Measurements from ENCODE around the gene SLC8A3.

The SLC8A3 gene

GRCh38 chr14:70067810-70068209 lies 120.9 kb downstream of the SLC8A3 start:
- DNase-seq (ENCODE audit: low spot score), result no peak

DNA sequence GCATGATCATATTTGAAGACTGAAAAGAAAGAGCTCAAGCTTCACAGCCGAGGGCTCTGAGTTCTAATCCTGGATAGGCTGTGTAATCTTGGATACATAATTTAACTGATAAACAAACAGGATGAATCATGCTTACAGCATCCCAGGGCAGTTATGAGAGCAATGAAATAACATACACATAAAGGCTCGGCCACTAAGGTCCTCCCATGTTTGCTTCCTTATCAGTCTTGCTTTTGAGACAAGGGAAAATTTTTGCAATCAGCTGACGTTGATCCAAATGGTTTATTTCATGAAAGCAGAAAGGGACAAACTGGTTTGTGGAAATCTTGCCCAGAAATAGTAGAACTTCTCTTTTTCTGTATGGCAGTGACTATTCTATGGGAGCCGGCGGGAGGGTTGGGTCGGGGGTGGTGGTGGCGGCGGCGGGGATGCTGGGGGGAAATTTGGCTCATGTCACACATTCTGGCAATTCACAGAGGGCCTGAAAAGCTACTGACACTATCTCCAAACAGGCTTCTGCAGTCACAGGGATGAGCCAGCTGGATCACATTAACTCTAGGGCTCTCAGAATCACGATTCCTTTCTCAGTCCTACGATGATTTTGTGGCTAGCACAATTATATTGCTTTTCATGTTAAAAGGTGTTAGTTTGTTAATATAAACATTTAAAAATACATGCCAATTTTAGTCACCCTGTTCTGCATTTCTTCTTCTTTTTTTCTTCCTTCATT lies 124.5 kb downstream of the SLC8A3 start:
- no peak for DNase-seq (ENCODE audit: low spot score)

DNA sequence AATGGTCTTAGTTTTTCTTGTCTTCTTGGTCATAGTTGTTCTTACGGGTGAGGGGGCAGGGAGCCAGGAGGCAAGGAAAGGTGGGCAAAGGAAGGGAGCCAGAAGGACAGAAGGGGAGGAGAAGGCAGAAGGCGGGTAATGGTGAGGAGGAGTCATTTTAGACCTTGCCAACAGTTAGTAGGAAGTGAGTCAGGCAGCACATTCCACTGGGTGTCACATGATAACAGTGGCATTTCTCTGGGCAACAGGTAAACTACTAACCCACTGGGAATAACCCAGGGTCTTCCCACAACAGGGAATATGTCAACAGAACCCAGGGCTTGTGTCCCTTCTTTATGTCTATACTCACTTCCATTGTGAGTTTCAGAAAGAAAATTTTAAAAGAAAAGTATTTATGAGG lies 127.6 kb downstream of the SLC8A3 start:
- DNase-seq (ENCODE audit: low spot score), result no peak

DNA sequence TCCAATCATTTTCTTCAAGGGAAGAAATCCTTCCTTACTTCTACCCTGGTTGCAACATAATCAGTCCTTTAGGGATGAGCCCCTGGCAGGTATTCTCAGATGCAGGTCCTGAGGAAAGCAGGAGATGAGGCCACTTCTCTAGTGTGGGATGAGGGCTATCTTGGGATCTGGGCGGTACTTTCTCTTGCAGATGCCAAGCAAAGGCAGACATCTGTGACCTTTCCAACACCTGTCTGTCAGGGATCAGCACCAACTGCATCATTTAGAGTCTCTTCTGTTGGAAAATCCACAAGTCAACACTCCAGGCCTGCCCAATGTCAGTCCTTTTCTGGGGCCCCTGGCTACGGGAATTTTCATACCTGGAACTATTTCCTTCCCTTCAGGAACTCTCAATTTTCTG lies 129.2 kb downstream of the SLC8A3 start:
- DNase-seq (ENCODE audit: low spot score), result no peak

GRCh38 chr14:70057519-70058136 lies 131.1 kb downstream of the SLC8A3 start:
- DNase-seq (ENCODE audit: low spot score), result no peak

GRCh38 chr14:70052990-70053389 lies 135.8 kb downstream of the SLC8A3 start:
- peak; percentile 42 for DNase-seq (ENCODE audit: low spot score)

DNA sequence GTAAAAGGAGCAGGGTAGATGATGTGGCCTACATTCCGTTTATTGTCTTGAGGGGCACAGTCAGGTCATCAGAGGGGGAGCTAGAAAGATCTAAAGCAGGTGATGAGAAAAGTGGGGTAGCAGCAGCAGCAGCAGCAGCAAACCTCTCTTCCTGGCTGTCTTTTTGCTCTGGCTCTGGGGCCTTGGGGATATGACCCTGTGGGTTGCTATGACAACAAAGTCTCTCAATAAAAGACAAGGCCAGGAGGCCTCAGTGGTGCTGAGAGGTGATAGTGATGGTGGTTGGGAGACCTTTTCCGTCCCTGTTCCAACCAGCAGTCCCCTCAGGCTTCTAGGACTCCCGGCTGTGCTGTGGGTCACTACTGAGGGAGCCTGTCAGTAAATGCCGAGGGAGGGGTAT lies 138.6 kb downstream of the SLC8A3 start:
- DNase-seq (ENCODE audit: low spot score), result no peak

- no peak for DNase-seq (ENCODE audit: low spot score)
These were observed 139.1 kb downstream of the SLC8A3 start for GRCh38 chr14:70049605-70050004.

DNA sequence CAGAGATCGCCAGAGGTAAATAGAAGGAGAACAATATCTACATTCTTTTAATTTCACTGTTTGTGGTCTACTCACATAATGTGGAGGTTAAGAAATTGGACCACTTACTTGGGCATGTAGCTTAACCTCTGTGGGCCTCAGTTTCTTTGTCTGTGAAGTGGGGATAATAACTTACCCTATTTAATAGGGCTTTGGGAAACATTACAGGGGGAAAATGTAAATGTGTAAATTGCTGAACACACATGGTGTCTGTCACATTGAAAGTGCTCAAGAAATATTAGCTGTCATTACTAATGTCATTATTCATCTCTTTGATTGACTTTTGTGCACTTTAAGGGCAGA lies 140.5 kb downstream of the SLC8A3 start:
- no peak for DNase-seq (ENCODE audit: low spot score)

GRCh38 chr14:70047598-70048312 lies 141.0 kb downstream of the SLC8A3 start:
- DNase-seq (ENCODE audit: low spot score), result no peak

GRCh38 chr14:70045844-70046535 lies 142.8 kb downstream of the SLC8A3 start:
- DNase-seq (ENCODE audit: low spot score), result no peak

DNA sequence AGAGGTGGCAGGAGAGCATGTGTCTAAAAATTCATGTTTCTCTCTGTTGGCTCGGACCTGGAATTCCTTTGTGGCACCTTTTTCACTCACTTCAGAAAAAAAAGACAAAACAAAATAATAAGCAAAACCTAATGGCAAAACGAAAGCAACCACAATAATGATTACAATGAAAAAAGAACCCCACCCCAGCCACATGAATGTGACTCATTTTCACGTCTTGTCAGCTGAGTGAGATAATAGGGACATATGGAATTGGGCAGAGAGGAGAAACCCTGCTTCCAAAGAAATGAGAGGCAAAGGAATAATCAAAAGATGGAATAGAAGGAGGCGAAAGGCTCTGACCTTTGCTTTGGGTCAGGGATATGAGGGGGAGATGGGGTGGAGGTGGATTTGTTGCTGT lies 143.4 kb downstream of the SLC8A3 start:
- no peak for DNase-seq (ENCODE audit: low spot score)

GRCh38 chr14:70043001-70043400 lies 145.8 kb downstream of the SLC8A3 start:
- DNase-seq (ENCODE audit: low spot score), result no peak

- peak; percentile 1 for DNase-seq (ENCODE audit: low spot score)
These were observed 152.1 kb downstream of the SLC8A3 start for GRCh38 chr14:70036665-70037064.

GRCh38 chr14:70034257-70034656 lies 154.5 kb downstream of the SLC8A3 start:
- no peak for DNase-seq (ENCODE audit: low spot score)

DNA sequence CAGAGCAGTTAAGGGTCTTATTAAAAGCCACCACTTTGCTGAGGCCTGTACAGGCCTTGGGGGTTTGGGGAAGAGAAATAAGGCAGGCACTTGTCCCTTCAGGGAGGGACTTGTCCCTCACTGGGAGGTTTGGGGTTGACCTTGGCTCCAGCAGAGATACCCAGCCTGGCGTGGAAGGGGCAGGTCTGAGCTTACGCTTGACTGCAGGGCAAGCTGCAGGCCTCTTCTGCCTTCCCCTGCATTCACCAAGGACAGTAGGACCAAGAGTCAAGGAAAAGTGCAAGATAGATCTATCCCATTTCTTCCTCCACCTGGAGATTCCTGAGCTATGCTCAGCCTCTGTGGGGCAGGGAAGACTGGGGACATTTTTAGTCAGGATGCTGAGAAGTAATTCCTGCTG lies 155.2 kb downstream of the SLC8A3 start:
- DNase-seq (ENCODE audit: low spot score), result no peak

GRCh38 chr14:70033116-70033515 lies 155.6 kb downstream of the SLC8A3 start:
- no peak for DNase-seq (ENCODE audit: low spot score)

DNA sequence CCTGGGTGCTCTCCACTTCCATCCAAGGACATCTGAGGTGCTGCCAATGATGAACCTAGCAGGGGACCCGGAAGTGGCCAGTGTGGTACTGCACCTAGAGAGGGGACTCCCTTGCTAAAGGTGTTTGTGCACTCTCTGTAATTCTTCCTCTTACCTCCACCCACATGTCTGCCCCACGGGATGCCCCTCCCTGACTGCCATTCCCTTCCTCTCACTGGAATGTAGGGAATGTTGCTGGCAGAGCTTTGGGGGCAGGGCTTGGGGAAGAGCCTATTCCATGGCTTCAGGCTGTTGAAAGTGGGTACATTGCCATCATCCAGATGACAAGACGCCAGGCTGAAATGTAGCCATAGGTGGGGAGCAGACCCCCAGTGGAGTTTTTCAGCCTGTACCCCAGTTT lies 156.3 kb downstream of the SLC8A3 start:
- DNase-seq (ENCODE audit: low spot score), result no peak

DNA sequence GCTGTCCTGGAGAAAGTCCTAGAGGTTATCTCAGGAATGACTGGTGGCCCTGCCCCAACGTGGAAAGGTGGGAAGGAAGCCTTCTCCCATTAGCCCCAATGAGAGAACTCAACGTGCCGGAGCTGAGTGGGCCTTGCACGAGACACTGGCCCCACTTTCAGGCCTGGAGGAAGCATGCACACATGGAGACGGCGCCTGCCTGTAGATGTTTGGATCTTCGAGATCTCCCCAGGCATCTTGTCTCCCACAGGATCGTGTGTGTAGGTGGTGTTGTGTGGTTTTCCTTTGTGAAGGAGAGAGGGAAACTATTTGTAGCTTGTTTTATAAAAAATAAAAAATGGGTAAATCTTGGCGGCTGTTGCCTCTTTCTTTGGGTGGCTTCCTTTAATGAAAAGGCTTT lies 156.7 kb downstream of the SLC8A3 start:
- no peak for DNase-seq (ENCODE audit: low spot score)

DNA sequence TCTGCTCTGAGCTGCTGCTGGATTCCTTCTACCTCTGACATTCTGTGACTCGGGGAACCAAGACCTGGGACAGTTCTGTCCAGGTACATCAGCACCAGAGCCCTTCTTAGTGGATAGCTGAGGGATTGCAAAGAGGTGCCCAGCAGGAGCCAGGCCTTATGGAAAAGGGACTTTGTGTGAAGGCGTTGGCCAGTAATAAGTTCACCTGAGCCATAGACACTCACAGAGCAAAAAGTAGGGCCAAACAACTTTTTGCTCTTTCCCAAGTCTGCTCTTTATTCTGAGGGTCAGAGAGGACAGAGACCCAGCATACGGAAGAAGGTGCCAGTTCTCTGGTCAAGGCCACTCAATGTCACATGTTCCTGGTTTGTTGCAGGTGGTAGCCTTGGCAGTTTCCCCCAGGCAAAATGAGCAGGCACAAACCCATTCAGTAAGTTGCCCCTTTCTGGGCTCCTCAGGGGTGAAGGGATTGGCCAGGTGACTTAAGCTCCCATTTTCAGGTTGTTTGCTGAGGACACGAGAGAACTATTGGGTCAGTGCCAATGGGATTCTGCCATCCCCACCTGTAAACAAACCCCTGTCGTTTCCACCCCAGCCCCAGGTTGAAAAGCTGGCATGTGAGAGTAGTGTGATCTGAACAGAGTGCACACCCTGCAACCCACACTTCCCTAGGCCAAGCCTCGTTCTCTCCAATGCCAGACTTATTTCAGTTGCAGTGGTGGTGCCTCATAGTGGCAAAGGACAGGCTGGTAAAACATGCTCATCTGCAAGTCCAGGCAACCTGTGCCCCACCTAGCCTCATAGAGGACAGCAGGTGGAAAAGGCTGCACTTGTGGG lies 159.2 kb downstream of the SLC8A3 start:
- DNase-seq (ENCODE audit: low spot score), result no peak

GRCh38 chr14:70027785-70028428 lies 160.8 kb downstream of the SLC8A3 start:
- DNase-seq (ENCODE audit: low spot score), result peak; percentile 37
